ENCODE measurements around the gene PTK7. TPM values are rescaled to one million over a fixed set of nuclear protein-coding genes. Genes with fewer than 3 reads are reported as not detected.
"Not testable (repeated sequence)": the region's sequence is repeated elsewhere in the genome, so short reads cannot be mapped to it uniquely, and the experiment has no call there.

Gene PTK7
- total RNA-seq, 2 donors from 2014 or later, result 2.9 to 4.7 TPM

DNA sequence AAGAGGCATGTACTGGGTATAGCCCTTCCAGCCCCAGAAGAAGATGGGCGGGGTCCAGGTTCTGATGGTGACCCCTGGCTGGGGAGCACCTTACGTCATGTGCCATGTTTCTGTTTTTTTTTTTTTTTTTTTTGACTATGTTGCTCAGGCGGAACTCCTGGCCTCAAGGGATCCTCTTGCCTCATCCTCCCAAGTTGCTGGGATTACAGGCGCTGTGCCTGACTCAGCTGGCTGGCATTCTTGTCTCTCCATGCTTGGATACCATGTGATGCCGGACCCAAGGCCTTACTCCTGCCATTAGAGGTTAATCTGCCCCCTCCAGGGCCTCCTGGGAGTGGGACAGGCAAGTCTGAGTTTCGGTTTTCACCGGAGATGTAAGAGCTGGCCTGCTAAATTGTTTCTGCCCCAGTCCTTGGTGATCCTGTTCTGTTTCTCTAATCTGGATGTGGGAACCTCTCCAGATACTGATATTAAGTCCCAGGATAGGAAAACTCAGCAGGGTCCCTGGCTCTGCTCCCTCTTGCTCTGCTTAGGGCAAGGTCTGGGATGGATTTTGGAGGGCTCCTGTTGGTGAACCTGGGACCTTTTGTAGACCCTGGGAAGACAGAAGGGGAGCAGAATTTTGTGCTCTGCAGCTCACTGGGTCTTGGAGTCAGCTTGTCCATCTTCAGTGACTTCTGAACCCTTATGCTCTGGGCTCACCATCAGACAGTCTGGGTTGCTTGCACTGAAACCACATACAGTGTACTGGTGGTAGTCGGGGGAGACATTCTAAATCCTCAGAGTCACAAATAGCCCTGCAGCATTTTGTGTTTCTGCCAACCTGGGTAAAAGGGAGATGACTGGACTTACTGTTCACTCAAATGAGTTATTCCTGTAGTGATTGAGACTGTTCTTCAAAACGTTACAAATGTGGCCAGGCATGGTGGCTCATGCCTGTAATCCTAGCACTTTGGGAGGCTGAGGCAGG is 45.1 kb downstream of the PTK7 start:
- Mint-ChIP-seq H3K9me3 (no peaks in the 10 kb centered on the region), H3K27ac (no peak overlapping the region), H3K36me3 (no peaks in the 10 kb centered on the region)
- ATAC-seq, result no peak
- no peak for DNase-seq (ENCODE audit: low spot score in 2 of 2)

DNA sequence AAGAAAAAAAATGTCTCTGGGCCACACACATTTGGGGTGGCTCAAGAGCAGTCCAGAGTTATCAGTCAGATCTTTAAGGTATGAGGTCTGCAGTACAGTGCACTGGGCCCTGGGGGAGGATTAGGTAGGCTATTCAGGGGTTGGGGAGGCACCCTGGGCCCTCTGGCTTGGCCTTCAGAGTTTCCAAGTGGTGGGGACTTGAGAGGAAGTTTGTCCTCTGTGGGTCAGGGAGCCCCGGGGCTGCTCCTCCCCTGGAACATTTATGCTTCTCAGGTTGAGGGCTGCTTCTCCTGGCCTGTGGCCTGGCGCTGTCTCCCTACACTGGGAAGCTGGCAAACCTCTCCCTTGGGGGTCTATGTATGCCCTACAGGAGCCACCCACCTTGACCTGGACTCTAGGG is 46.0 kb downstream of the PTK7 start:
- no peaks in the 10 kb centered on the region for H3K36me3 Mint-ChIP-seq
- no peak overlapping the region for H3K27ac Mint-ChIP-seq
- H3K9me3 Mint-ChIP-seq, result no peaks in the 10 kb centered on the region
- ATAC-seq (no peak), DNase-seq (ENCODE audit: low spot score in 2 of 2) (no peak)

DNA sequence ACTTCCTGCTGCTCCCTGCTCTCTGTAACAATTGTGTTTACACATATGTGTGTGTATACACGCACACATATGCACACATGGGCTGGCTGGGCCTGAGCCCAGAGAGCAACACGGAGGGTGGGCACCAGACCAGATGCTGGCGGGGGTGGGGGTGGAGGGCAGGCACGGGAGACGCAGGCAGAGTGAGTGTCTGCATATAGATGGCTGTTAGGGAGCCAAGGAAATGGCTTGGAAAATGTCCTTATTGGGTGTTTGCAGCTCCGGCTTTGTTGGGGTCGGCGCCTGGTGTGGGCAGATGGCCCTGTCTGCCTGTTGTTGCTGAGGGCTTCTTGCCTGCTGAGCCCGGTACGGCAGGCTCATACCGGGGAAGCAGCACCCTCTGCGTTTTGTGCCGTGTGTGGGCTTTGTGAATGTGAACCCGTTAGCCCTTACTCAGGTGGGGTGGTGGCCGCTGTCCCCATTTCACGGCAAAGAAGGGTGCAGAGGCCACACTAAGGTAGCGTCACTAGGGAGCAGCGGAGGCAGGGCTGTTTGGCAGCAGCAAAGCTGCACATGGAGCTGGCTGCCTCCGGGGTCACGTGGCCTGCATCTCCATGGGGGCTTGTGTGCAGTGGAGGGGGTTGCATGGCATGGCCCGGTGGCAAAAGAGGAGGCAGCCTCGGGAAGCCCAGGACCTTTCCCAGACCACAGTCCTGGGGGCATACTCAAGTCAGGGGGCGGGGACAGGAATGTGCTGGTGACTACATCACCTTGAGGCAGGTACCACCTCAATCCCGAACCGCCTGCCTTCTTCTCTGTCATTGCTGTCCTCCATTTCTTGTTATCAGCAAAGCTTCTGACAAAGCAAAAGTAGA is 47.6 kb downstream of the PTK7 start:
- Mint-ChIP-seq H3K9me3 (no peaks in the 10 kb centered on the region), H3K36me3 (no peaks in the 10 kb centered on the region), H3K27ac (no peak overlapping the region)
- no peak for ATAC-seq
- DNase-seq (ENCODE audit: low spot score in 2 of 2), result no peak

DNA sequence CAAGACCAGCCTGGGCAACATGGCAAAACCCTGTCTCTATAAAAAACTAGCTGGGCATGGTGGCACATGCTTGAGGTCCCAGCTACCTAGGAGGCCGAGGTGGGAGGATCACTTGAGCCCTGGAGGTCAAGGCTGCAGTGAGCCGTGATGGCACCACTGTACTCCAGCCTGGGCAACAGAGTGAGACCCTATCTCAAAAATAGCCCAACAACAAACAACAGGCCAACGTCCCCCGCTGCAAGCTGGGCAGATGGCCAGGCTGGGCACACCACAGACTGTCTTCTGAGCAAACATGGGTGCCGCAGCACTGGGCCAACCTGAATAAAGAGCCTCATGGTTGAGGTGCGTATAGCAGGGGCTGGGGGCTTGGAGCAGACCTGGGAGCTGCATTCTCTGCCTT is 48.4 kb downstream of the PTK7 start:
- H3K9me3 Mint-ChIP-seq, result no peaks in the 10 kb centered on the region
- ATAC-seq, result no peak
- DNase-seq (ENCODE audit: low spot score in 2 of 2), result no peak

DNA sequence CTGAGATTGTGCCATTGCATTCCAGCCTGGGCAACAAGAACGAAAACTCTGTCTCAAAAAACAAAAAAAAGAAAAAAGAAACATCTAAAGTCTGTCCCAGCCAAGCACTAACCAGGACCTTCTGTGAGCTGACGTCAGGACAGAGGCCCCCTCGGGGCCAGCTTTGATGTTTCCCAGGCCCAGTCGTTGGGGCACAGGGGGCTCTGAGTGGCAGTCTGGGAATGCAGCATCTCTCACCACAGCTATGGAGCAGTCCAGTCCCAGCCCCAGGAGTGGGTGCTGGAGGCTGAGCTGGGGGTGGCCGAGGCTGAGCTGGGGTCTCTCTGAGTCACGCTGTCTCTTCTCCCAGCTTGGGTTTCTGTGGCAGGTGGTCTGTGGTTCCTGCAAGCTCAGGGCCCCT is 49.0 kb downstream of the PTK7 start:
- no peaks in the 10 kb centered on the region for H3K36me3 Mint-ChIP-seq
- ATAC-seq (no peak), DNase-seq (ENCODE audit: low spot score in 2 of 2) (no peak)
- no peak overlapping the region for H3K27ac Mint-ChIP-seq
- H3K9me3 Mint-ChIP-seq, result no peaks in the 10 kb centered on the region

More for the DNA sequence above, 48.4 kb downstream of the PTK7 start:
- Mint-ChIP-seq H3K36me3 (no peaks in the 10 kb centered on the region), H3K27ac (no peak overlapping the region)

DNA sequence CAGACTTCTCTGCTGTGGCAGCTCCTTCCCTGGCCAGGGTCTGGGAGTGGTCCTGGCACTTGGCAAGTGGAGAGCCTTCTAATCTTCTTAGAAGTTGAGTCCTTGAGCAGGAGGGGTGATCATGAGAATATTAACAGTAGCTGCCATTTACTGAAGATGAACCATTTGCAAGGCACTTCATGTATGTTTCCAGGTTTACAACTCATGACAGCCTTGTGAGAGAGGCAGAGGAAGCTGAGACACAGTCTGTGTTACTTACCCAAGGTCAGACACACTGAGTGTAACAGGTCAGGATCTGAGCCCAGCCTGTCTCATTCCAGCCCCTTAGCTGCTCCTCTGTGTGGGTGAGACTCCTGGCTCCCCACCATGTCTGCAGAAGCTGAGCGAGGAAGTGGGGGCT is 49.4 kb downstream of the PTK7 start:
- no peaks in the 10 kb centered on the region for H3K9me3 Mint-ChIP-seq
- DNase-seq (ENCODE audit: low spot score in 2 of 2) (no peak), ATAC-seq (no peak)
- no peaks in the 10 kb centered on the region for H3K36me3 Mint-ChIP-seq
- no peak overlapping the region for H3K27ac Mint-ChIP-seq

DNA sequence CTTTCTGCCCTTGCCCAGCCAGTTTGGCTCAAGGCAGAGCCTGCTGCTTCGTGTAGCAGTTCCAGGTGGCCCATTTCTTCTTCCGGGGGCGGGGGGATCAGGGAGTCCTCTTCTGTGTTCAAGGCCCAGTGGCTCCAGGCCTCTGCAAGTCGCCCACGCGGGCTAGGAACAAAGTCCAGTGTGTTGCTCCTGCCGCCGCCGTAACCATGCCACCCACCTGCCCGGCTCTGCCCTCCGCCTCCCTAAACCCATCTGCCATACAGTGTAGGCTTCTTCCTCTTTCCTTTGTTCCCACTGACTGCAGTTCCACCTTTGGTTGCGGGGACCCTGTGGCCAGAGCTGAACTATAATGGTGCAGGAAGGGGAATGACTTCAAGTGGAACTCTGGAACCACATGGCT is 51.1 kb downstream of the PTK7 start:
- DNase-seq (ENCODE audit: low spot score in 2 of 2) (no peak), ATAC-seq (no peak)
- Mint-ChIP-seq H3K36me3 (no peaks in the 10 kb centered on the region), H3K27ac (peak overlapping the region in 1 of 2 donors; percentile 29), H3K9me3 (no peaks in the 10 kb centered on the region)

DNA sequence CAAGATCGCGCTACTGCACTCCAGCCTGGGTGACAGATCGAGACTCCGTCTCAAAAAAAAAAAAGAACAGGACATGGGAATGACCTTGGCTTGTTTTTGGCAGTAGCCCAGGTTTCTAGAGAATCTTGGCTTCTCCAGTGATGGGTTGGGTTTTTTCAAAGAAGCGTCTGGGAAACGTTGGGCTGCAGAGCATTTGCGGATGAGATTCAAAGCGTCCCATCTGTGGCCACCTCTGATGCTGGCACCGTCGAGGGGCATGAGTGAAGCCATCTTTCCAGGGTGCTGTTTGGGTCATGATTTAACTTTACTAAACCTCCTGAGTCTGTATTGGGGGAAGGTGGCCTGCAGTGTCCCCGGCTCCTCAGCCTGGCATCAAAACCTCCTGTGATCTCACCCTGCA is 51.8 kb downstream of the PTK7 start:
- no peak overlapping the region for H3K27ac Mint-ChIP-seq
- no peak for ATAC-seq
- no peaks in the 10 kb centered on the region for H3K9me3 Mint-ChIP-seq
- no peaks in the 10 kb centered on the region for H3K36me3 Mint-ChIP-seq
- DNase-seq (ENCODE audit: low spot score in 2 of 2), result no peak

DNA sequence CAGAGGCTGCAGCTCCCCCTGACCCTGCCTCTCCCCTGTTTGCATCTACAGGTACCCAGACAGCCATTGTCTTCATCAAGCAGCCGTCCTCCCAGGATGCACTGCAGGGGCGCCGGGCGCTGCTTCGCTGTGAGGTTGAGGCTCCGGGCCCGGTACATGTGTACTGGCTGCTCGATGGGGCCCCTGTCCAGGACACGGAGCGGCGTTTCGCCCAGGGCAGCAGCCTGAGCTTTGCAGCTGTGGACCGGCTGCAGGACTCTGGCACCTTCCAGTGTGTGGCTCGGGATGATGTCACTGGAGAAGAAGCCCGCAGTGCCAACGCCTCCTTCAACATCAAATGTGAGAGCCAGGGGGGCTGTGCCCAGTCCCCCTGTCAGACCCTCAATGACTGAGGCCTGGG is 52.8 kb downstream of the PTK7 start:
- Mint-ChIP-seq H3K36me3 (no peaks in the 10 kb centered on the region), H3K9me3 (no peaks in the 10 kb centered on the region), H3K27ac (no peak overlapping the region)
- ATAC-seq (no peak), DNase-seq (ENCODE audit: low spot score in 2 of 2) (no peak)

DNA sequence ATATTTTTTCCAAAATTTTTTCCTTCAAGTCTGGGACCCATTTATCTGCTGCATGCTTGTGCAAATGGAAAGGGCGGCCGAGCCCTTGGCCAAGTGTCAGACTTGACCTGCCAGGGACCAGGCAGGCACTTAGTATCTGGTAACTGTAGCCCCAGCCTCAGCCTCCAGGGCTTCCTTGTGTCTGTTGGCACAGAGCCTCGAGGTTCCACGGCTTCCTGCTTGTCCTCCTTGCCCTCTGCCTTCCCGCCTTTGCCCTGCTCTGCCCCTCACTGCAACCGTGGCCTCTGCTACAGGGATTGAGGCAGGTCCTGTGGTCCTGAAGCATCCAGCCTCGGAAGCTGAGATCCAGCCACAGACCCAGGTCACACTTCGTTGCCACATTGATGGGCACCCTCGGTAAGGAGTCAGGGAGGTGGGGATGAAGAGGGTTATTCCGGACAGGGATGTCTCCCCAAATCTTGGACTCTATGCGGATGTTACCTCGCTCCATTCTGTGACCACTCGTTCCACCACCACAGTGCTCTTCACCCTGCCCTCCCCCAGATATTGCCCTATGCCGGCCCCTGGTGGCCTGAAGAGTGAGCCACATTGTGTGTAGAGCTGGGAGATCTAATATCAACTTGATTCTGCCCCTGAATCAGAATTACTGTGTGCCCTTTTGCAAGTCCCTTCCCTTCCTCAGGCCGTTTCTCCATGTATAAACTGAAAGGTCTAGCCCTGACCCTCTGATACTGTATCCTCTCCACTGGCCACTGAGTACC is 53.5 kb downstream of the PTK7 start:
- no peaks in the 10 kb centered on the region for H3K36me3 Mint-ChIP-seq
- peak overlapping the region in 1 of 2 donors; percentile 4 for H3K27ac Mint-ChIP-seq
- H3K9me3 Mint-ChIP-seq, result no peaks in the 10 kb centered on the region
- DNase-seq (ENCODE audit: low spot score in 2 of 2) (no peak), ATAC-seq (peak in 1 of 2 donors; percentile 63)

DNA sequence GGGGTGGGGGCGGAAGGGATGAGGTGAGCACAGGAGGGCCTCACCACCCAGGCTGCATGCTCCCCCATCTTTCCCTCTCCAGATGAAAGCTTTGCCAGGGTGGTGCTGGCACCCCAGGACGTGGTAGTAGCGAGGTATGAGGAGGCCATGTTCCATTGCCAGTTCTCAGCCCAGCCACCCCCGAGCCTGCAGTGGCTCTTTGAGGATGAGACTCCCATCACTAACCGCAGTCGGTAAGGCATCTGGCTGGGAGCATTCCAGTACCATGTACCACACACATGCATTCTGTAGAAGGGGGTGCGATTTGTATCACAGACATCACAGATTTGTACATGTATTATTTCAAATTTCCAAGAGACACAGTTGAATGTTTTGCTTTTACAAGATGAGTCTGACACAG is 54.3 kb downstream of the PTK7 start:
- no peak for ATAC-seq
- Mint-ChIP-seq H3K27ac (peak overlapping the region in 1 of 2 donors; percentile 60), H3K36me3 (no peaks in the 10 kb centered on the region), H3K9me3 (no peaks in the 10 kb centered on the region)
- no peak for DNase-seq (ENCODE audit: low spot score in 2 of 2)

DNA sequence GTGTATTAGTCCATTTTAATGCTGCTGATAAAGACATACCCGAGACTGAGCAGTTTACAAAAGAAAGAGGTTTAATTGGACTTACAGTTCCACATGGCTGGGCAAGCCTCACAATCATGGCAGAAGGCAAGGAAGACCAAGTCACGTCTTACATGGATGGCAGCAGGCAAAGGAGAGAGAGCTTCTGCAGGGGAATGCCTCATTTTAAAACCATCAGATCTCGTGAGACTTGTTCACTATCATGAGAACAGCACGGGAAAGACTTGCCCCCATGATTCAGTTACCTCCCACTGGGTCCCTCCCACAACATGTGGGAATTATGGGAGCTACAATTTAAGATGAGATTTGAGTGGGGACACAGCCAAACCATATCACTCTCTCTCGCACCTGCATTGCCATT is 55.3 kb downstream of the PTK7 start:
- DNase-seq (ENCODE audit: low spot score in 2 of 2); H3K36me3 Mint-ChIP-seq; ATAC-seq; H3K9me3 Mint-ChIP-seq: not testable (repeated sequence)
- peak overlapping the region in 1 of 2 donors; percentile 25 for H3K27ac Mint-ChIP-seq

DNA sequence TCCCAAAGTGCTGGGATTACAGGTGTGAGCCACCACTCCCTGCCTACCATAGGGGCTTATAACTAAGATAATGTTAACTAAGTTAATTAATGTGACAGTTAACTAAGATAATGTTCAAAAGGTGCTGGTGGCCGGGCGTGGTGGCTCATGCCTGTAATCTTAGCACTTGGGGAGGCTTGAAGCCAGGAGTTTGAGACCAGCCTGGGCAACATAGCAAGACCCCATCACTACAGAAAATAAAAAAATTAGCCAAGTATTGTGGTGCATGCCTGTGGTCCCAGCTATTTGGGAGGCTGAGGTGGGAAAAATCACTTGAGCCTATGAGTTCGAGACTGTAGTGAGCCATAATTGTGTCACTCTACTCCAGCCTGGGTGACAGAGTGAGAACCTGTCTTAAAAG is 62.2 kb downstream of the PTK7 start:
- Mint-ChIP-seq H3K9me3 (no peaks in the 10 kb centered on the region), H3K27ac (no peak overlapping the region)
- ATAC-seq, result no peak

DNA sequence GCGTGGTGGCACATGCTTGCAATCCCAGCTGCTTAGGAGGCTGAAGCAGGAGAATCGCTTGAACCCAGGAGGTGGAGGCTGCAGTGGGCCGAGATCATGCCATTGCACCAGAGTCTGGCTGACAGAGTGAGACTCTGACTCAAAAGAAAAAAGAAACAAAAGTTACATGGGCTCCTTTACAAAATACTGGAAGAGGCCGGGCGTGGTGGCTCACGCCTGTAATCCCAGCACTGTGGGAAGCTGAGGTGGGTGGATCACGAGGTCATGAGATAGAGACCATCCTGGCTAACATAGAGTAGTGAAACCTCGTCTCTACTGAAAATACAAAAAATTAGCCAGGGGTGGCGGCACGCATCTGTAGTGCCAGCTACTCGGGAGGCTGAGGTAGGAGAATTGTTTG is 63.9 kb downstream of the PTK7 start:
- not testable (repeated sequence) for DNase-seq (ENCODE audit: low spot score in 2 of 2); H3K36me3 Mint-ChIP-seq; ATAC-seq; H3K9me3 Mint-ChIP-seq; H3K27ac Mint-ChIP-seq

More for the DNA sequence above, 62.2 kb downstream of the PTK7 start:
- DNase-seq (ENCODE audit: low spot score in 2 of 2), result no peak
- no peaks in the 10 kb centered on the region for H3K36me3 Mint-ChIP-seq

DNA sequence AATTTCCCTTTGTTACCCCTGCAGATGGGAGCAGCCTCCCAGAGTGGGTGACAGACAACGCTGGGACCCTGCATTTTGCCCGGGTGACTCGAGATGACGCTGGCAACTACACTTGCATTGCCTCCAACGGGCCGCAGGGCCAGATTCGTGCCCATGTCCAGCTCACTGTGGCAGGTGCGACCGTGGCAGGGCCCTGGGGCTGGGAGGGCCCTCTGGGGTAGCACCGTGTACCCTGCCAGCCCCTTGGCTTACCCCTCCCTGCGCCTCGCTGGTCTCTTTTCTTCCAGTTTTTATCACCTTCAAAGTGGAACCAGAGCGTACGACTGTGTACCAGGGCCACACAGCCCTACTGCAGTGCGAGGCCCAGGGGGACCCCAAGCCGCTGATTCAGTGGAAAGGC is 65.5 kb downstream of the PTK7 start:
- DNase-seq (ENCODE audit: low spot score in 2 of 2) (no peak), ATAC-seq (no peak)
- Mint-ChIP-seq H3K9me3 (no peaks in the 10 kb centered on the region), H3K27ac (no peak overlapping the region), H3K36me3 (no peaks in the 10 kb centered on the region)

DNA sequence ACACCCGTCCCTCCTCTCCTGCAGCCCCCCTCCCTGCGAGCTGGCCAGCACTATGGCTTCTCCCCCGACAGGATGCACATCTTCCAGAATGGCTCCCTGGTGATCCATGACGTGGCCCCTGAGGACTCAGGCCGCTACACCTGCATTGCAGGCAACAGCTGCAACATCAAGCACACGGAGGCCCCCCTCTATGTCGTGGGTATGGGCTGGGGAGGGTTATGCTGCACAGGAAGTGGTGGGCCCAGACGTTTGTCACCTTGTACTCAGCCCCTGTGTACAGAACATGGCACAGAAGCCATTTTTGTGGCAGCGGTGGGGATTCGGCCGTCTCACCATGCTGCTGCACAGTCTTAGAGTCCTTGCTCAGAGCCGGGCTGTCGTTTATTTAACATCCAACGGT is 66.0 kb downstream of the PTK7 start:
- Mint-ChIP-seq H3K36me3 (no peaks in the 10 kb centered on the region), H3K27ac (peak overlapping the region in 1 of 2 donors; percentile 45), H3K9me3 (no peaks in the 10 kb centered on the region)
- DNase-seq (ENCODE audit: low spot score in 2 of 2), result no peak
- ATAC-seq, result peak in 1 of 2 donors; percentile 9

Data from activated naive CD4-positive, alpha-beta T cell treated with anti-CD3 and anti-CD28 coated beads, Interleukin-2, amount 50 U/mL, for 72 hours (primary cell).